GM18519 (cell line): ENCODE results near the gene SUPT5H.

Experiments
- ATAC-seq: cut with Tn5 transposase; IDR thresholded peaks from one replicate; pipeline ENCODE4 v1.9.1; 2021; ENCODE audit warnings: mild to moderate bottlenecking, moderate library complexity; ENCODE audit not compliant: unreplicated experiment, low FRiP score

The SUPT5H gene

DNA sequence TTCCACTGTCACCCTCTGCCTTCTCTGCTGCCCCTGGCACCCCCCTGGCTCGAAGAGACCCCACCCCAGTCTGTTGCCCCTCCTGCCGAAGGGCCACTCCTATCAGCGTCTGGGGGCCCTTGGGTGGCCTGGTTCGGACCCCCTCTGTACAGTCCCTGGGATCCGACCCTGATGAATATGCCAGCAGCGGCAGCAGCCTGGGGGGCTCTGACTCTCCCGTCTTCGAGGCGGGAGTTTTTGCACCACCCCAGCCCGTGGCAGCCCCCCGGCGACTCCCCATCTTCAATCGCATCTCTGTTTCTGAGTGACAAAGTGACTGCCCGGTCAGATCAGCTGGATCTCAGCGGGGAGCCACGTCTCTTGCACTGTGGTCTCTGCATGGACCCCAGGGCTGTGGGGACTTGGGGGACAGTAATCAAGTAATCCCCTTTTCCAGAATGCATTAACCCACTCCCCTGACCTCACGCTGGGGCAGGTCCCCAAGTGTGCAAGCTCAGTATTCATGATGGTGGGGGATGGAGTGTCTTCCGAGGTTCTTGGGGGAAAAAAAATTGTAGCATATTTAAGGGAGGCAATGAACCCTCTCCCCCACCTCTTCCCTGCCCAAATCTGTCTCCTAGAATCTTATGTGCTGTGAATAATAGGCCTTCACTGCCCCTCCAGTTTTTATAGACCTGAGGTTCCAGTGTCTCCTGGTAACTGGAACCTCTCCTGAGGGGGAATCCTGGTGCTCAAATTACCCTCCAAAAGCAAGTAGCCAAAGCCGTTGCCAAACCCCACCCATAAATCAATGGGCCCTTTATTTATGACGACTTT, 36.8 kb upstream of the SUPT5H start:
- no peak for ATAC-seq

DNA sequence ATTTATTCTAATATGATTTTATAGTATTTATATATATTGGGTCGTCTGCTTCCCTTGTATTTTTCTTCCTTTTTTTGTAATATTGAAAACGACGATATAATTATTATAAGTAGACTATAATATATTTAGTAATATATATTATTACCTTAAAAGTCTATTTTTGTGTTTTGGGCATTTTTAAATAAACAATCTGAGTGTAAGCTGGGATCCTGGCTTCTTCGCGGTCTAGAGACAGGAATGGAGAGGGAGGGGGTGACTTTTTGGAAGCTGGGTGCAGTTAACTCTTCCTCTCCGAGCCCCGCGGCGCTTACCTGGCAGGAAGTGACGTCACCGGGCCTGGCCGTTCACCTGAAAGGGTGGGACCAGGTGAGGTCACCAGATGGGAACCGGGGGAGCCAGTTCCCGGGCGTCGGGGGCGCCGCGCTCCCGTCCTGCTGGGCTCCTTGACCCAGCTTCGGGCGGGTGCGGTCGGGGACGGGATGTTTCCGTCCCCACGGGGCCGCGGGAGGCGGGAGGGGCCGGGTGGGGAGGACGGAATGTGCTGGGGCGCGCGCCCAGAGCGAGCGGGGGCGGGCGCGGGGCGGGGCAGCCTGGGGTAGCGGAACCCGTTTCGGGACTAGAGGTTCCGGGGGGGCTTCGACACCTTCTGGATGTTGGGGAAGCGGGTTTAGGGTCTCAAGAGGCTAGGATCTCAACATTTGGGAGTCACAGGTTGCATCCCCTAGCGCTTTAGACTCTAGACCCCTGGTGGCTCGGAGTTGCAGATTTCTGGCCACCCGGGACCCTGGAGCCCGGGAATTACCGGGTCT, 36.0 kb upstream of the SUPT5H start:
- no peak for ATAC-seq

DNA sequence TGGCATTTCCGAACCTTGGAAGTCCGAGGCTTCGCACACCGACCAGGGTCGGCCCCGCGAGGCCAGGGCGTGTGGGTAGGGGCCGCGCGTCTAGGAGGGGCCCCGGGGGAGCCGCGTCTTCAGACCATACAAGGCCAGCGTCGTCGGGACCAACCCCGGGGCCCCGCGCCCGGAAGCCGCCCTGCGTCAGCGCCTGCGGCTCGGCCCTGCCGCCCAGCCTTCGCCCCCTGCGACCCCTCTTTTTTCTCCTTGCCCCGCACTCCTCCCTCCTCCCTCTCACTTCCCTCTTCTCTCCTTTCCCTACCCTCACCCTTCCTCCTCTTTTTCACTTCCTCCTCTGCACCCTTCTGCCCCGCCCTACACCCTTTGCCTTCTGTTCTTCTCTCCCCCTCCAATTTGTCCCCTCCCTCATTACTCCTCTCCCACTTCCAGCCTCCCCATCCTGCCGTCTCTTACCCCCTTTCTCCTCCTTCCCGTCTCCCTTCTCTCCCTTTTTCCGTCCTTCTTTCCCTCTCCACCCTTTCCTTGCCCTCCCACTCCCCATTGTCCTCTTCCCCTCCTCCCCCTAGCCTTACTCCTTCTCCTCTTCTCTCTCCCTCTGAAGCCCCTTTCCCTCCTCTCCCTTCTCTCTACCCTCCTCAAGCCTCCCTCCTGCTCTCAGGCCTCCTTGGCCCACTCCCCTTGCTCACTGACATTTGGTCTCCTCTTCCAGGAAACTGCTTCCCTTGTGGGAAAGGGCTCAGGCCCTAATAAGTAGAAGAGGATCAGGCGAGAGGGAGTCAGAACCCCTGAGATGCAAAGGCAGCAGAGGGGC, 35.2 kb upstream of the SUPT5H start:
- ATAC-seq: no peak

DNA sequence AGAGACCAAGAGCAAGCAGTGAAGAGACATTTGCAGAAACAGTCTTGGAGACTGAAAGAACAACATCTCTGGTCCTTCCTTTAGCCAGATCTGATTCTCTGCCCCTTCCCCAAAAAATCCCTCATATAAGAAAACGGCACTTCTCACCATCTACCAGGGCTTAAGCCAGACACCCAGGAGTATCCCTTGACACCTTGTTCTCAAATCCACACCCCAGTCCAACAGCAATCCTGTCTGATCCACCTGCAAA, 34.6 kb upstream of the SUPT5H start:
- no peak for ATAC-seq

DNA sequence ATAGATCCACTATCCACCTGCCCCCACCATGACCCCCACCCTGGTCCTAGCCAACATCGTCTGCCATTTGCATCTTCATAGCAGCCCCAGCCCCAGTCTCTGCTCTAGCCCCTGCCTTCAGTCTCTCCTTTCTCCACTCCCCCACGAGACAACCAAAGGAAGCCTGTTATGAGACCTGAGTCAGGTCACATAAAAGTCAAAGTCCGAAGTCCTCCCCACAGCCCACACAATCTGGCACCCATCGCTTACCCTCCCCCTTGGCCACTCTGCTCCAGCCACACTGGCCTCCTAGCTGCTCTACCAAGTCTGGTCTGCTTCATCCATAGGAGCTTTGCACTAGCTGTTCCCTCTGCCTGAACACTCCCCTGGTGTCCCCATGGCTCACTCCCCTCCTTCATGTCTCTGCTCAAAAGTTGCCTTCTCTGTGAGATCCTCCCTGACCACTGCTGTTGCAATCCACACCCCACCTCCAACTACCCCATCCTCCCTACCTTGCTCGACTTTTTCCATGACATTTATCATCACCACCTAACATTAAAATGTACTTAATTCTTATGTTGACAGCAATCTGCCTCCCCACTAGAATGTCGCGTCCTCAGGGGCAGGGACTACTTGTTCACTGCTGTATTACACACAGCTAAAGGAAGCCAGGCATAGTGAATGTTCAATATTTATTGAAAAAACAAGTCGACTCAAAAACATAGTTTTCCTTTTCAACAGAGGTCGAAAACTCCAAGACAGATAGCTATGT, 34.1 kb upstream of the SUPT5H start:
- peak; percentile 0 for ATAC-seq

DNA sequence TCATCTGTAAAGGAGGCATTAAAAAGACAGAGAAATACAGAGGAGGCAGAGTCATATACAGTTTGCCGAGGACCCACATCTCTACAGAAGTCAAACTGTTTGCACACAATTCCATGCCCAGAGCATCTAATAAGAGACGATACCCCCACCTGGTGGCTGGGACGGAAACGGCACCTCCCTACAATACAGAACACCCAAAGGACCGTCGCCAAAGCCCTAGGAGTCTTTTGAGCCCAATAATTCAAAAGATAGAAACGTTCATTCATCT, 33.6 kb upstream of the SUPT5H start:
- peak; percentile 13 for ATAC-seq

DNA sequence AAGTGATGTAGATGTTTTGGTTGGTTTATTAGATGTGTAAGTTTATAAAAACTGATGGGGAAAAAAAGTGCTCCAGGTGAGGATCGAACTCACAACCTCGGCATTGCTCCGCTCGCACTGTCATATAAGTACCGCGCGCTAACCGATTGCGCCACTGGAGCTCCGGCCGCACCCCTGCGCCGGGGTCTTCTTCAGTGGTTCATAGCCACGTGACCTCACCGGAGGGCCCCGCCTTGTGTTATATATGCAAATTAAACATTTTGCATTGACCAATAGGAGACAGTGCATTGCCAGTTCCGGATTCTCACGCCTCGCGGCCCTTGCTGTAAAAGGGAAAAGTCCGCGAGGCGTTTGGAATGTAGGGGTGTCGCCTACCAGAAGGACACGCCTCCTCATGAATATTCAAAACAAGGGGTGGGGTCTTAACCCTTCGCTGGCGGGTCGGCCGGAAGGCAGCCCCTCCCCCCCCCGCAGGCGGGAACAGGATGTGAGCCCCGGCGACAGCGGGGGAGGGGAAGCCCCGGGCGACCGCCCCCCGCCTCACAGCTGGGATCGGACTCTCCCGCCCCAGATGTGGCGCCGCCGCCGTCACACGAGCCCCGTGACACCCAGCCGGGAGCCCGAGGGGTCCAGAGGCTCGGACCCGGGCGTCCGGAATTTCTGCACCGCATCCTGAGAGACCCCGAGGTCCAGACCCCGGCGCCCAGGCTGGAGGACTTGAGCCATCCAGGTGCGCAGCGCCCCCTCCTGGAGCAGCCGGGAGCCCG, 33.1 kb upstream of the SUPT5H start, which contains the start of gene PLEKHG2:
Gene PLEKHG2, plus strand, starts transcription at position 570 of the 767 bp plus-strand sequence. CDS start 1,418 bp downstream, outside the sequence.
- peak; percentile 46 for ATAC-seq

DNA sequence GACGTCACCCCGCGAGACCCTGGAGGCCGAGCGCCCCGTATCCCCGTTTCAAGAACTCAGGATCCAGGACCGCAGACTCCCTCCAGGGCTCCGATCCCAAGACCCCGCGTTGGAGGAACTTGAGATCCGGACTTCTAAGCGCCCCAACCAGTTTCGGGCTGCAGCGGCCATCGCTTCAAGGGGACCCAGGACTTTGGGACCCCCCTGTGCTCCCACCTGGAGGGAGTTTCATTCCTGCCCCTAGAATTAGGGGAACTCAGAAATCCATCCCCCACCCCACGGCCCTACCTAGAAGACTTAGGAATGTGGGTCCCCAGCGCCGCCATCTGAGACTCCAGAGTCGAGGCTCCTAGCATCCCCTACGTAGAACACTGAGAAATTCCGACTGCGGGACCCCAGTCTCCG, 32.5 kb upstream of the SUPT5H start:
- no peak for ATAC-seq

DNA sequence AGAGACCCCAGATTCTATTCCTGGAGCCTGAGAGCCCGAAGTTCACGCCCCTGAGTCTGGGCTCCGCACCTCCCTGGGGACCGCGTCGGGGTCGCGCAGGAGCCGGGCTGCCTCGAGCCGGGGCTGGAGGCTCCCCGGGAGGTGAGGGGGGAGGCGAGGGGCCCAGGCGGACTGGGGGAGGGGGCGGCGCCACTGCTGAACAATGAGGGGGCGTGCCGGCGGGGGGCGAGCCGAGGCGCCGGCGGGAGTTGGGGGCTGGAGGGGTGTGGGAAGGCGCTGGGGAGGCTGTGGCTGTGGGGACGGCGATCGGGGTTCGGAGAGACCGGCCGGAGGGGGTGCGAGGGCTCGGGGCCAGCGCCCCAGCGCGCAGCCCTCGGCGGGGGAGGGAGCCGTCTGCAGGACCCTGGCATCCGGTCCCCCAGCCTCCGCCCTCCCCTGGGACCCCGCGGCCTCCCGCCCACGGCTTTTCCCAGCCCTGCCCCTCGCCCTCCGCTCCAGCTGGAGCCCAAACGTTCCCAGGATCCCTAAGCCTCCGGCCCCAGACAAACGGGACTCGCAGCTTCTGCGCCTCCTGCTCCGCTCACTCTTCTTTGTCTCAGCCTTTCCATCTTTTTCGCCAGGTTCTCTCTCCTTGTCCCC, 32.0 kb upstream of the SUPT5H start:
- ATAC-seq: no peak

DNA sequence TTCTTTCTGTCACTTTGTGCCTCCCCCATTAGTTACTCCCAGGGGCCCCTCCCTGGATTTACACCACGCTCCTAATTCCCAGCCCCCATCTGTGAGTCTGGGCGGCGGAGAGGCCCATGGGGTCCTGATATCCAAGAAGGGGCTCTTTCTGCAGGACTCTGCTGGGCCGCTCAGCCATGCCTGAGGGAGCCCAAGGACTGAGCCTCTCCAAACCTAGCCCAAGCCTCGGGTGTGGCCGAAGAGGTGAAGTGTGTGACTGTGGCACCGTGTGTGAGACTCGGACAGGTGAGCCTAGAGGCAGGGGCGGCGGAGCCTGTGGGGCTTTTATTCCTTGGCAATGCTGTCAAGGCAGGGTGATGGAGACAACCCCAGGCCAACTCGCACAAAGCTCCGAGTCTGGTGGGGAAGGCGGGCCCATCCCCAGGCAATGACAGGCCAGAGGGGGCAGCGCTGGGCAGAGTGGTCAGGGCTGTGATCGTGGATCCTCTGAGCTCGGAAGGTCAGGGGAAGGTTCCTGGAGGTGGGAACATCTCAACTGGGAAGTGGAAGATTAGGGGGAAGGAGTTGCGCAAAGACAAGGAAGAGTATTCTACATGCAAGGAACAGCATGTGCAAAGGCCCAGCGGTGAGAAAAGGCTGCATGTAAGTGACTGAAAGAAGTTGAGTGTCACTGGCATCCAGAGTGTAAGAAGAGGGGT, 31.3 kb upstream of the SUPT5H start:
- ATAC-seq: no peak

DNA sequence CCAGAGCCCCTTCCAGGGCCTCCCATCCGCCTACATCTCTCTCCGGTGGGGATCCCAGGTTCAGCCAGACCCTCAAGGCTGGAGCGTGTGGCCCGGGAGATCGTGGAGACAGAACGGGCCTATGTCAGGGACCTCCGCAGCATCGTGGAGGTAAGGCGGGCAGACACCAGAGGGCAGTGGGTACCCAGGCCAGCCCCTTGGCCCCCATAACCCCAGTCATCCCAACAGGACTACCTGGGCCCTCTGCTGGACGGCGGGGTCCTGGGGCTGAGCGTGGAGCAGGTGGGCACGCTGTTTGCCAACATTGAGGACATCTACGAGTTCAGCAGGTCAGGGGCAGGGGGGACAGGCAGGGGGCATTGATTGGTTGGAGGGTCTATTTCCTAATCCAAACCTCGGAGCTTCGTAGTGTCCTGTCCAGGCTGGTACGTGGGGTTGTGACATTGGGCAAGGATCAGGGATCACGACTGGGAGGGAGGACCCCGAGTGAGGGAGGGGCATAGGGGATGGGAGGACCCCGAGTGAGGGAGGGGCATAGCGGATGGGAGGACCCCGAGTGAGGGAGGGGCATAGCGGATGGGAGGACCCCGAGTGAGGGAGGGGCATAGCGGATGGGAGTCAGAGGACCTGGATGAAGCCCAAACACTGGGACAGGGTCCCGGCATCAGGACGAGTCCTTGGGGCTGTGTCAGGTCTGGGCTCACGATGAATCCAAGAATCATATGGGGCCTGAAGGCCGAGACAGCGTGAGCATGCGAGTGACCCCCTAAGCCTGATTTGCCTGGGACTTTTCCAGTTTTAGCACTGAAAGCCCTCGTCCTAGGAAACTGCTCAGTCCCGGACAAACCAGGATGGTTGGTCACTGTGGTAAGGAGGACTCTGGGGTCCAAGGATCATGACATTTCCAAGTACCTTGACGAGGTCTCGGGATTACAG, 30.0 kb upstream of the SUPT5H start:
- ATAC-seq: no peak

DNA sequence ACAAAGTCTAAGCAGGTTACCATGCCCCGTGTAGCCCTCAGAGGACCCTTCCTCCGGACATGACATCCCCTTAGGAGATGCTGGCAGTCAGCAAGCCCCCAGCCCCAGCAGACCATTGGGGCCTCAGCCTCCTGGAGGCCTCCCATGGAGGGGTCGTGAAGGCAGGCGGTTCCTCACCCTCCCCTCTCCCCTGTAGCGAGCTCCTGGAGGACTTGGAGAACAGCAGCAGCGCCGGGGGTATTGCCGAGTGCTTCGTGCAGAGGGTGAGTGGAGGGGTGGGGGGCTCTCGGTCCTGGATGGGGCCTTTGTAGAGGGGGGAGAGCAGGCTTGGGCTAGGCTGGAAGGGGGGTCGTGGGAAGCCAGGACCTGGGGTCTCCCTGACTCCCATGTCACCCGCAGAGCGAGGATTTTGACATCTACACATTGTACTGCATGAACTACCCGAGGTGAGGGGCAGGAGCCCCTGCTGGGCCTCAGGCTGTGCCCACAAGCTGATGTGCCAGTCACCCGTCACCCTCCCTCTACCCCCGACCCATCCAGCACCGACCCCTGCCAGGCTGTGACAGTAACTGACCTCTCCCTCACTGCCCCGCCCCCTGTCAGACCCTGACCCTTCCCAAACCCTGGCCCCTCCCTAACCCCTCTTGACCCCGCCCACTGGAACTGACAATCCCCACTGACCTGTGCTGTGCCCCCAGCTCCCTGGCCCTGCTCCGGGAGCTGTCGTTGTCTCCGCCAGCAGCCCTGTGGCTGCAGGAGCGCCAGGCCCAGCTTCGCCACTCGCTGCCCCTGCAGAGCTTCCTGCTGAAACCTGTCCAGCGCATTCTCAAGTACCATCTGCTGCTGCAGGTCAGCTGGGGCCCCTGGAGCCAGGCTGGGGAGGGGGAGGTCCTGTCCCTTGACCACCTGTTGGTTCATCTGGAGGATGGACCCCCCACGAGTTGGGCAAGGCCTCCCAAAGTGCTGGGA, 28.9 kb upstream of the SUPT5H start:
- no peak for ATAC-seq

DNA sequence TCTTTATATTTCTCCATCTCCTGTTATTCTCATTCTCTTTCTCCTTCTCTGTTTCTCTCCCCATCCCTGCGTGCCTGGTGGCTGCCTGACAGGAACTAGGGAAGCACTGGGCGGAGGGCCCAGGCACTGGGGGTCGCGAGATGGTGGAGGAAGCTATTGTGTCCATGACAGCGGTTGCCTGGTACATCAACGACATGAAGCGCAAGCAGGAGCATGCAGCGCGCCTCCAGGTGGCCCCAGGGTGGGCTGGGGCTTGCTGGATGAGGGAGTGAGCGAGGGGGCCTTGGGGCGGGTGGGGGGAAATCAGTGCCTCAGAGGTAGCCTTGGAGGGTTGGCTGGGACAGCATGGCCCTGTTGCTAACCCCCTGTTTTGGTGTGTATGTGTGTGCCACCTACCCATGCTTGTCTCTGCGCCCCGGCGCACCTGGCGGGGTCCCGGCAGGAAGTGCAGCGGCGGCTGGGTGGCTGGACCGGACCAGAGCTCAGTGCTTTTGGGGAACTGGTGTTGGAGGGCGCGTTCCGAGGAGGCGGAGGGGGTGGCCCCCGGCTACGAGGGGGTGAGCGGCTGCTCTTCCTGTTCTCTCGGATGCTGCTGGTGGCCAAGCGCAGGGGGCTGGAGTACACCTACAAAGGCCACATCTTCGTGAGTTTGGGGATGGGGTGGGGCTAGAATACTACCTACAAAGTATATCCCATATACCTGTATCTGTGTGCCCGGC, 27.8 kb upstream of the SUPT5H start:
- no peak for ATAC-seq

DNA sequence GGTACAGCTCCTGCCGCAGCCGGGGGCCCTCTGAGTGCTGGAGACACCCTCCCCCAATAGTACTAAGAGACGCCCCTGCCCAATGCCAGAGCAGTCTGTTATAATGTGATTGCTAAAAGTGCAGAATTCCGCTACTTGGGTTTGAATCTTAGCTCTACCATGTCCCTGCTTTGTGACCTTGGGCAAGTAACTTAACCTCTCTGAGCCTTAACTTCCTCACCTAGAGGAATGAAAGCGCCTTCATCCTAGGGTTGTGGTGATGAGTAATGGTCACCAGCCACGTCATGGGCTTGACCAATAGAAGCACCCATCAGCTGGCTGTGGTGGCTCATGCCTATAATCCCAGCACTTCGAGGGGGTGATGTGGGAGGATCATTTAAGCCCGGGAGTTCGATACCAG, 26.4 kb upstream of the SUPT5H start:
- ATAC-seq: no peak

DNA sequence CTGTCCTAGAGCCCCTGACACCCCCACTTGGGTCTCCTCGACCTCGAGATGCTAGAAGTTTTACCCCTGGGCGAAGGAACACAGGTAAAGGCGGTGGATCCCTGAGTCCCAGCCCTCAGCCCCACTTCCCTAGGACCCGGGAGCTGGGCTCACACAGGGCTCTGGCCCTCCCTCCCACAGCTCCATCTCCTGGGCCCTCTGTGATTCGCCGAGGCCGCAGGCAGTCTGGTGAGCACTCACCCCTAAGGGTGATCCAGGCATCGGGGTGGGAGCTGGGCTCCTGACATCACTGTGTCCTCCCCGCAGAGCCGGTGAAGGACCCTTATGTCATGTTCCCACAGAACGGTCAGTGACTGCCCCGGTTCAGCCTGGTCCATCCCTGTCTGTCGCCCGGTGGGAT, 24.6 kb upstream of the SUPT5H start:
- no peak for ATAC-seq

DNA sequence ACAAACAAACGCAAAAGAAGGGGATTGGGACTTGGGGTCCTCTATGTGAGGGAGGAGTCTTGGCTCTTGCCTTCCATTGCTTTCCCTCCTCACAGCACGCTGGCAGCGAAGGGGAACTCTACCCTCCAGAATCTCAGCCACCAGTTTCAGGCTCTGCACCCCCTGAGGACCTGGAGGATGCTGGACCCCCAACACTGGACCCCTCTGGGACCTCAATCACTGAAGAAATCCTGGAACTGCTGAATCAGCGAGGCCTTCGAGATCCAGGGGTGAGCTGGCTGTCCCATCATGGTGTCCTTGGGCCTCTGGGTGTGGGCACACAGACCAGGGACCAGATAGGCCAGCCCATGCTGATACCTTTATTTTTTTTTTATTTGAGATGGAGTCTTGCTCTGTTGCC, 23.4 kb upstream of the SUPT5H start:
- ATAC-seq: no peak
